Left ventricle myocardium superior (tissue), 1 donor: Measurements from ENCODE around the gene COPS6. TPM values are rescaled to one million over a fixed set of nuclear protein-coding genes. Genes with fewer than 3 reads are reported as not detected.

Experiments
- microRNA-seq: library from miRNA; unstranded; fragments of <30 nt; microRNA quantifications from one replicate; pipeline ENCODE4 v1.2.0, GENCODE V29; 2020; ENCODE audit warnings: borderline number of aligned reads
- total RNA-seq: library from RNA; stranded (reverse); fragmentation: NEBNext Ultra II Directional; extraction: Animal tissue kit (Norgen Biotek cat#: 25700); gene quantifications from one replicate; pipeline ENCODE4 v1.2.1, GENCODE V29; 2021
- donor health status: DM: no; HTN: yes; CAD: no; lungs with severe emphysema.

COPS6 gene
- total RNA-seq, 1 donor from 2014 or later: 126 TPM

Small RNA genes within 50 kb of the gene (microRNA-seq; reads per million reads assigned to microRNA genes)
- 1,238 reads per million, percentile 79 among the genes with 10 or more reads in this experiment for gene MIR106B
- 155 reads per million, percentile 47 among the genes with 10 or more reads in this experiment for gene MIR25
- 1,906 reads per million, percentile 84 among the genes with 10 or more reads in this experiment for gene MIR93

Other genes starting within 250 kb of the COPS6 start
- not detected for gene OR2AE1, start 211.9 kb upstream of the COPS6 start, total RNA-seq
- 7.1 TPM for gene TRIM4, start 169.4 kb upstream of the COPS6 start, total RNA-seq
- 0.30 TPM for gene GJC3, start 159.3 kb upstream of the COPS6 start, total RNA-seq
- gene AZGP1, start 112.9 kb upstream of the COPS6 start, total RNA-seq: 70.9 TPM
- 33.3 TPM for gene ZKSCAN1, start 73.4 kb upstream of the COPS6 start, total RNA-seq
- 7.7 TPM for gene ZSCAN21, start 39.2 kb upstream of the COPS6 start, total RNA-seq
- 15.6 TPM for gene ZNF3, start 7.2 kb upstream of the COPS6 start, total RNA-seq
- gene MCM7, start 12.4 kb downstream of the COPS6 start, total RNA-seq: 23.9 TPM
- 15.3 TPM for gene AP4M1, start 12.7 kb downstream of the COPS6 start, total RNA-seq
- 31.9 TPM for gene TAF6, start 30.4 kb downstream of the COPS6 start, total RNA-seq
- gene CNPY4, start 30.7 kb downstream of the COPS6 start, total RNA-seq: 10.8 TPM
- 2.8 TPM for gene MBLAC1, start 38.0 kb downstream of the COPS6 start, total RNA-seq
- 104 TPM for gene LAMTOR4, start 59.9 kb downstream of the COPS6 start, total RNA-seq
- gene TRAPPC14, start 69.8 kb downstream of the COPS6 start, total RNA-seq: 6.8 TPM
- 2.0 TPM for gene GAL3ST4, start 79.6 kb downstream of the COPS6 start, total RNA-seq
- 0.35 TPM for gene GPC2, start 88.4 kb downstream of the COPS6 start, total RNA-seq
- gene STAG3, start 88.9 kb downstream of the COPS6 start, total RNA-seq: 0.74 TPM
- gene PVRIG, start 131.0 kb downstream of the COPS6 start, total RNA-seq: not detected
- not detected for gene SPDYE3, start 218.7 kb downstream of the COPS6 start, total RNA-seq